Fibroblast of skin of right biceps (primary cell): Measurements from ENCODE around the gene ASH1L.
A peak's percentile ranks its signal among the peaks of the same experiment; 100 is the strongest.
"Not testable (repeated sequence)": the region's sequence is repeated elsewhere in the genome, so short reads cannot be mapped to it uniquely, and the experiment has no call there.

Experiments
- DNase-seq: peaks from one replicate; pipeline ENCODE4 v3.0.0-alpha.2; 2013

Gene ASH1L

GRCh38 chr1:155562581-155563376 lies at the start of gene ASH1L:
TSS of gene ASH1L (minus strand) at chr1:155562803. CDS start at chr1:155521519, 41,284 bp downstream.
- peak; percentile 96 for DNase-seq

GRCh38 chr1:155610257-155610647 lies 47.6 kb upstream of the ASH1L start:
- DNase-seq, result not testable (repeated sequence)

GRCh38 chr1:155609515-155610256 lies 47.1 kb upstream of the ASH1L start, which contains the start of gene MSTO1:
TSS of gene MSTO1 (plus strand) at chr1:155610218. CDS start at chr1:155610249, 31 bp downstream.
- DNase-seq, result peak; percentile 98

- DNase-seq, result no peak
Observed at GRCh38 chr1:155608888-155609225, 46.3 kb upstream of the ASH1L start.

- DNase-seq, result no peak
Observed at GRCh38 chr1:155607708-155608107, 45.1 kb upstream of the ASH1L start.

GRCh38 chr1:155599828-155600572 lies 37.4 kb upstream of the ASH1L start:
- DNase-seq, result not testable (repeated sequence)

- peak; percentile 45 for DNase-seq
Observed at GRCh38 chr1:155598842-155599331, 36.3 kb upstream of the ASH1L start.

- DNase-seq, result no peak
Observed at GRCh38 chr1:155596864-155597263, 34.3 kb upstream of the ASH1L start.

- DNase-seq, result not testable (repeated sequence)
Observed at GRCh38 chr1:155595877-155596474, 33.4 kb upstream of the ASH1L start.

GRCh38 chr1:155591770-155592169 lies 29.2 kb upstream of the ASH1L start:
- peak; percentile 66 for DNase-seq

- DNase-seq, result not testable (repeated sequence)
Observed at GRCh38 chr1:155590516-155591247, 28.1 kb upstream of the ASH1L start.

GRCh38 chr1:155589282-155589681 lies 26.7 kb upstream of the ASH1L start:
- DNase-seq, result not testable (repeated sequence)

- not testable (repeated sequence) for DNase-seq
Observed at GRCh38 chr1:155583846-155584245, 21.2 kb upstream of the ASH1L start.

GRCh38 chr1:155575608-155576007 lies 13.0 kb upstream of the ASH1L start:
- DNase-seq, result not testable (repeated sequence)

- DNase-seq, result no peak
Observed at GRCh38 chr1:155574077-155574476, 11.5 kb upstream of the ASH1L start.

- DNase-seq, result no peak
Observed at GRCh38 chr1:155570593-155570990, 8.0 kb upstream of the ASH1L start.

GRCh38 chr1:155569988-155570592 lies 7.5 kb upstream of the ASH1L start:
- peak; percentile 31 for DNase-seq

- DNase-seq, result peak; percentile 7
Observed at GRCh38 chr1:155563377-155564022, 897 bp upstream of the ASH1L start.

- not testable (repeated sequence) for DNase-seq
Observed at GRCh38 chr1:155561779-155562580, 623 bp downstream of the ASH1L start.

GRCh38 chr1:155555915-155556314 lies 6.7 kb downstream of the ASH1L start:
- no peak for DNase-seq
